Tongue (tissue), 2 donors: ENCODE data around the gene STAT3. TPM values are rescaled to one million over a fixed set of nuclear protein-coding genes. Genes with fewer than 3 reads are reported as not detected.

Source experiments
- DNase-seq: peaks from one replicate; pipeline ENCODE4 v3.0.0-alpha.2; 2015
- total RNA-seq: library from RNA; depleted of rRNA; stranded (reverse); fragments of >200 nt; gene quantifications from one replicate; pipeline ENCODE4 v1.2.3, GENCODE V29; 2014

Gene STAT3
- total RNA-seq, 1 donor from 2014 or later = 158 TPM

DNA sequence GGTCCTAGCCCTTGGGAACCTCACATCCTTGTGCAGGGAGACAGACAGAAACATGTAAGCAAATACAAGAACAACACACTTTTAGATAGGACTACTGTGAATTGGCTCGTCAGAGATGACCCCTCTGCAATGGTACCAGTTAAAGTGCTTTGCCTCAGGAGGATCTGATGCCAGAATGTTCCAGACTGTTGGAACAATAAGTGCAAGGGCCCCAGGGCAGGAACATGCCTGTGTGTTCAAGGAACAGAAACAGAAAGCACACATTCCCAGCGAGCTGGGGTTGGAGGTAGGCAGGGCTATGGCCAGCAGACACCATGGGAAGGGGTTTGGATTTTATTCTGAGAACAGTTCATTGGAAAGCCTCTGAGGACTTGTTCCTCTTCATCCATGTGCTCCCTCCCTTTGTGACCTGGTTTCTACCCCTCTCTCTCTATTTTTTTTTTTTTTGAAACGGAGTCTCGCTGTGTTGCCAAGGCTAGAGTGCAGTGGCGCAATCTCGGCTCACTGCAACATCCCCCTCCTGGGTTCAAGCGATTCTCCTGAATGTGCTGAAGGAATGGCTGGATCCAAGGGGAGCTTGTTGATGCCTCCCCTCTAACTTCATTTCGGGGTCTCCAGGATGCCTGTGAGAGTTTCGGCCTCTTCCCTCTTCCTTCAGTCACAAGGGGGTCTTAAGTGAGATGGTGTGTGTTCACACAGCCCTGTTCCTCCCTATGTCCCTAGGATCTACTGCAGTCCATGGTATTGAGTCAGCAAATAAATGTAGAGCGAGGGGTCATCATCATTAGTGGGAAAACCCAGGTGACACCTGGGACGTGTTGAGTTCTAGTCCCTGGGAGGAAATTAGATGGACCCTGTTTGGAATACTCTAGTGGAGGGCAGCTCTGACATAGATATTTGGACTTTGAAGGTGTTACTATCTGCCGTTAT, 93.5 kb downstream of the STAT3 start:
- DNase-seq = no peak

DNA sequence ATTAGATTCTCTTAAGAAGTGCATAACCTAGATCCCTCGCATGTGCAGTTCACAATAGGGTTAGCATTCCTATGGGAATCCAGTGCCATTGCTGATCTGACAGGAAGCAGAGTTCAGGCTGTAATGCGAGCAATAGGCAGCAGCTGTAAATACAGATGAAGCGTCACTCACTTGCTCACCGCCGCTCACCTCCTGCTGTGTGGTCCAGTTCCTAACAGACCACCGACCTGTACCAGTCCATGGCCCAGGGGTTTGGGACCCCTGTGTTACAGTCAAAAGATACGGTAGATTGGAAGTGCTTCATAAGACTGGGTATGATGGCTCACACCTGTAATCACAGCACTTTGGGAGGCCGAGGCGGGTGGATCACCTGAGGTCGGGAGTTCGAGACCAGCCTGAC, 97.1 kb downstream of the STAT3 start:
- no peak for DNase-seq

- DNase-seq = no peak
These were observed 97.7 kb downstream of the STAT3 start for GRCh38 chr17:42290577-42290976.

- DNase-seq = no peak
These were observed 98.5 kb downstream of the STAT3 start for GRCh38 chr17:42289611-42290181.

DNA sequence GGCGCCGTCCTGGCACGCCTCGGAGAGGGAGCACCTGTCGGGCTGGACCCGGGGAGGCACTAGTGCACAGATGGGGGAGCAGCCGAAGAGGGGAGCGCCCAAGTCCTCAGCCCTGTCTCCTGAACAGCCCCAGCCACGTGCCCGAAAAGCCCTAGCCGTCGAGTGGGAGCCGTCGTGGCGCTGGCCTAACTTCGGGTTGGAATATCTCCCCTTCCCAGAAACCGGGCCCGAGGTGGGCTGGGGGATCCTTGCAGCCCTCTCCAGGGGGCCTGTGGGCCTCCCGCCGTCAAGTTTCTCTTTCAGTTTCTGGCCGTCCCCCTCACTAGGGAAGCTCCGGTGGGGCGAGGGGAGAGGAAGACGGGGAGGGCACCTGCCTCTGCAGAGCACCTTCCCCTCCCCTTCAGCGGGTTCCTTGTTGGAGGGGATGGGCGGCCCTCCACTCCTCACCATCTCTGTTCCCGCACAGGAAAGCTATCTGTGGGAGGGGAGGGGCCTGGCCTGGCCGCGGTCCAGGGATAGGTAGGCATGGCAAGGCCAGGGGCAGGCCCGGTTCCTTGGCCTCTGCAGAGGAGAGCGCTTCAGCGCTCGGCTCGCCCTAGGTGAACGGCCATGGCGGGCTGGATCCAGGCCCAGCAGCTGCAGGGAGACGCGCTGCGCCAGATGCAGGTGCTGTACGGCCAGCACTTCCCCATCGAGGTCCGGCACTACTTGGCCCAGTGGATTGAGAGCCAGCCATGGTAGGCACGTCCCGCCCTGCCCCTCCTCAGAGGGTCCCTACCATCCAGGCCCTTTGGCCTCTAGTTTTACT, 99.2 kb downstream of the STAT3 start:
- peak; percentile 17 for DNase-seq

GRCh38 chr17:42287977-42288802, 100.1 kb downstream of the STAT3 start, which contains the start of gene STAT5A:
Gene STAT5A, plus strand, starts transcription at chr17:42288498. Its CDS starts 914 bp downstream, at chr17:42289412.
- DNase-seq = peak; percentile 88

DNA sequence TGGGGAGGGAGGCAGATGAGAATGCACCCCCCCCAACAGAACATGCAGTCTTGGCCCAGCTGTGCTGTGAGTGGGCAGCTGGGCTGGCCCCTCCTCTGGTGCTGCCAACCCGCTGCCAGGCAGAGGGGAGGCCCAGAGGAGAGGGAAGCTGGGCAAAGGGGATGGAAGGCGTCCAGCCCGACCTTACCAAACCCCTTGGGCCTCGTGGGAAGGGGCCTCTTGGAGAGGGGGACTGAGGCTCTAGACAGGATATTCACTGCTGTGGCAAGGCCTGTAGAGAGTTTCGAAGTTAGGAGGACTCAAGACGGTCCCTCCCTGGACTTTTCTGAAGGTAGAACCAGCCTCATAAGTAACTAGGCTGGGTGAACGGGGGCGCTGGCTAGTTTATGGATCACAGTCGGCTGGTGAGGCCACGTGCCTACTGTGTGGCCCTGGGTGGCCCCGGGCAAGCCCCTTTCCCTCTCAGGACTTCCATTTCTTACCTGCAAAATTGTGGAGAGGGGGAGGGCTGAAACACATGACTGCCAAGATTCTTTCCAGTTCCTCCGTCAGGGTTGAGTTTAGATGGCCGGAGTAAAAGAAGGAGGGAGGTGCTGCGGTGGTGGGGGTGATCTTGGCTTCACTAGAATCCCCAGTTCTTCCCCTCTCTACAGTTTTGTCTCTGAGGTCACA, 100.8 kb downstream of the STAT3 start:
- peak; percentile 89 for DNase-seq

GRCh38 chr17:42286411-42287221, 101.6 kb downstream of the STAT3 start:
- DNase-seq = peak; percentile 80

- no peak for DNase-seq
These were observed 102.7 kb downstream of the STAT3 start for GRCh38 chr17:42285346-42286050.

GRCh38 chr17:42284566-42284965, 103.7 kb downstream of the STAT3 start:
- no peak for DNase-seq

GRCh38 chr17:42284024-42284369, 104.2 kb downstream of the STAT3 start:
- no peak for DNase-seq

GRCh38 chr17:42283241-42284023, 104.8 kb downstream of the STAT3 start:
- no peak for DNase-seq

GRCh38 chr17:42282478-42283080, 105.7 kb downstream of the STAT3 start:
- DNase-seq = no peak

- DNase-seq = no peak
These were observed 106.6 kb downstream of the STAT3 start for GRCh38 chr17:42281571-42282096.

DNA sequence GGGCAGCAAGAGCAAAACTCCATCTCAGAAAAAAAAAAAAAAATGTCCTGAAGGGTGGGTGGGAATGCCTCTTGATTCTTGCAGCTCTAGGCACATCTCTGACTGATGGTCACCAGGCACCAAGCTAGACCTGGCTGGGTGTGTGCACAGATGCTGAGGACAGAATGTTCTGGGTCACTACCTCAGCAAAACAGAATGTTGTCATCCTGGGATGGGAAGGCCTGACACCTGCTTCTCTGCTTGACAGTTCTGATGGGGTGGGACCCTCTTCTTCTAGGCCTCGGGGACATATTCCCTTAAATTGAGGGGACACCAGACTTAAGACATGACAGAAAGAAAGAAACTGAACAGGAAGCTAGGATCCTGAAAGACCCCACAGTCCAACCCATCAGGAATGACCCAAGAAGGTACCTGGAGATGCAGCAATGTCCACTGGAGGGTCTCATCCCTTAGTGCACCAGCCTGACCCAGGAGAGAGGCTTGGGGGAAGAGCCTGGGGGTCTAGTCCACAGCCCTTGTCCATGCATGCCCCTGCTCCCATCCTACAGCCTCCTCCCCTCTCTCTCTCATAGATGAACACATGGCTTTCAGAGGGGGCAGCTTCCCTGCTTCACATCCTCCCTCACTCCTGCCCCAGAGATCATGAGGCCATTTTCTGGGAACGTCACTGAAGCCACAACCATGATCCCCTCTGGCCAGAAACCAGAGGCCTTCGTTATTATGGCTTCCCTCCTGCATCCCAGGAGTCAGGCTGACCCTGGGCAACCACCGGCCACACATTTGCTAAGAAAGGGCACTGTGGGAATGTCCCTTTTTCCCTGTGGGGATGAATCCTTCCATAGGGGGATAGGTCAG, 108.2 kb downstream of the STAT3 start:
- DNase-seq = no peak

GRCh38 chr17:42277342-42277712, 110.9 kb downstream of the STAT3 start:
- DNase-seq = no peak
